GOT3 (cell line): Measurements from ENCODE around the gene RAD51B.

Experiments
- DNase-seq: peaks from one replicate; lab custom pipeline; 2025; ENCODE audit warnings: mixed read lengths; lab: John Stamatoyannopoulos, UW

The RAD51B gene

GRCh38 chr14:68234101-68234905 lies 414.7 kb downstream of the RAD51B start:
- DNase-seq = no peak

- DNase-seq = no peak
These were observed 415.4 kb downstream of the RAD51B start for GRCh38 chr14:68235011-68235410.

GRCh38 chr14:68236582-68237458 lies 417.2 kb downstream of the RAD51B start:
- no peak for DNase-seq

- DNase-seq = no peak
These were observed 419.0 kb downstream of the RAD51B start for GRCh38 chr14:68238551-68238950.

GRCh38 chr14:68238976-68239375 lies 419.4 kb downstream of the RAD51B start:
- DNase-seq = no peak

GRCh38 chr14:68239988-68240771 lies 420.6 kb downstream of the RAD51B start:
- no peak for DNase-seq

GRCh38 chr14:68241862-68242487 lies 422.4 kb downstream of the RAD51B start:
- no peak for DNase-seq

GRCh38 chr14:68243450-68244010 lies 424.0 kb downstream of the RAD51B start:
- no peak for DNase-seq

GRCh38 chr14:68244262-68244980 lies 424.8 kb downstream of the RAD51B start:
- no peak for DNase-seq

- DNase-seq = no peak
These were observed 425.8 kb downstream of the RAD51B start for GRCh38 chr14:68245146-68246073.

- no peak for DNase-seq
These were observed 426.7 kb downstream of the RAD51B start for GRCh38 chr14:68246074-68246785.

- DNase-seq = no peak
These were observed 427.2 kb downstream of the RAD51B start for GRCh38 chr14:68246786-68247105.

- no peak for DNase-seq
These were observed 427.7 kb downstream of the RAD51B start for GRCh38 chr14:68247274-68247673.

GRCh38 chr14:68247676-68248268 lies 428.2 kb downstream of the RAD51B start:
- no peak for DNase-seq

- no peak for DNase-seq
These were observed 429.1 kb downstream of the RAD51B start for GRCh38 chr14:68248481-68249255.

- no peak for DNase-seq
These were observed 430.3 kb downstream of the RAD51B start for GRCh38 chr14:68249661-68250451.
